ENCODE measurements around the gene PDZD8. TPM values are rescaled to one million over a fixed set of nuclear protein-coding genes. Genes with fewer than 3 reads are reported as not detected.

PDZD8 gene
- total and polyA plus RNA-seq, 9 donors = 8.0 to 49.6 (median 35.6) TPM

GRCh38 chr10:117320050-117320665 lies 55.1 kb downstream of the PDZD8 start:
- 38 to 68% (median 48%) methylated on average over 1 of the region's 1 CpG for WGBS, 3 donors
- intact Hi-C loops (cut with DNase I) = loop anchor here in 2 of 4 donors (5.0 kb wide), 1 partner anchor 103 kb away; no protein-coding TSS in a partner anchor
- Histone ChIP-seq H3K27ac (no peak overlapping the region), H3K9me3 (no peaks in the 10 kb centered on the region), H3K36me3 (no peaks in the 10 kb centered on the region), H3K27me3 (no peaks in the 10 kb centered on the region), H3K4me3 (no peak overlapping the region), H3K4me1 (ENCODE audit: insufficient read depth) (no peaks in the 10 kb centered on the region)
- DNase-seq = peak in 1 of 5 donors; percentile 19
- TF ChIP-seq EP300 (IDR thresholded peaks at IDR 0.05) = no peak
- TF ChIP-seq CTCF (IDR thresholded peaks at IDR 0.05) = peak; percentile 21 to 55 (median 38)
- TF ChIP-seq POLR2A (IDR thresholded peaks at IDR 0.05) = no peak

GRCh38 chr10:117318909-117319308 lies 56.3 kb downstream of the PDZD8 start:
- Histone ChIP-seq H3K36me3 (no peaks in the 10 kb centered on the region), H3K27ac (no peak overlapping the region), H3K4me1 (ENCODE audit: insufficient read depth) (no peaks in the 10 kb centered on the region), H3K9me3 (no peaks in the 10 kb centered on the region), H3K27me3 (no peaks in the 10 kb centered on the region), H3K4me3 (no peak overlapping the region)
- DNase-seq = no peak
- intact Hi-C loops (cut with DNase I) = no loop called here
- TF ChIP-seq POLR2A (IDR thresholded peaks at IDR 0.05) (no peak), EP300 (IDR thresholded peaks at IDR 0.05) (no peak), CTCF (IDR thresholded peaks at IDR 0.05) (peak in 1 of 3 donors; percentile 15)

GRCh38 chr10:117316701-117317100 lies 58.5 kb downstream of the PDZD8 start:
- 93 to 97% (median 95%) methylated on average over 2 of the region's 2 CpGs for WGBS, 3 donors
- intact Hi-C loops (cut with DNase I) = loop anchor here in 1 of 4 donors (2.0 kb wide), 1 partner anchor 100 kb away; no protein-coding TSS in a partner anchor
- Histone ChIP-seq H3K36me3 (no peaks in the 10 kb centered on the region), H3K27ac (no peak overlapping the region), H3K4me3 (no peak overlapping the region), H3K9me3 (no peaks in the 10 kb centered on the region), H3K4me1 (ENCODE audit: insufficient read depth) (no peaks in the 10 kb centered on the region), H3K27me3 (no peaks in the 10 kb centered on the region)
- TF ChIP-seq EP300 (IDR thresholded peaks at IDR 0.05) (no peak), CTCF (IDR thresholded peaks at IDR 0.05) (no peak), POLR2A (IDR thresholded peaks at IDR 0.05) (no peak)
- no peak for DNase-seq

- no peak for TF ChIP-seq POLR2A (IDR thresholded peaks at IDR 0.05)
- Histone ChIP-seq H3K36me3 (no peaks in the 10 kb centered on the region), H3K4me1 (ENCODE audit: insufficient read depth) (no peaks in the 10 kb centered on the region), H3K9me3 (no peaks in the 10 kb centered on the region), H3K27me3 (no peaks in the 10 kb centered on the region), H3K4me3 (no peak overlapping the region), H3K27ac (no peak overlapping the region)
- no peak for DNase-seq
- intact Hi-C loops (cut with DNase I) = no loop called here
- 99 to 100% (median 100%) methylated on average over 1 of the region's 1 CpG for WGBS, 3 donors
Measured at GRCh38 chr10:117313641-117314040, 61.6 kb downstream of the PDZD8 start.

- intact Hi-C loops (cut with DNase I) = no loop called here
- Histone ChIP-seq H3K36me3 (no peaks in the 10 kb centered on the region), H3K27ac (no peak overlapping the region), H3K4me1 (ENCODE audit: insufficient read depth) (no peaks in the 10 kb centered on the region), H3K4me3 (no peak overlapping the region), H3K27me3 (no peaks in the 10 kb centered on the region), H3K9me3 (no peaks in the 10 kb centered on the region)
- TF ChIP-seq CTCF (IDR thresholded peaks at IDR 0.05) (no peak), EP300 (IDR thresholded peaks at IDR 0.05) (no peak), POLR2A (IDR thresholded peaks at IDR 0.05) (no peak)
- no peak for DNase-seq
- WGBS, 3 donors = 96 to 99% (median 97%) methylated on average over 4 of the region's 4 CpGs
Measured at GRCh38 chr10:117312430-117312829, 62.8 kb downstream of the PDZD8 start.
